Spleen (tissue), 11 donors: ENCODE results near the gene ADAMTS18. TPM values are rescaled to one million over a fixed set of nuclear protein-coding genes. Genes with fewer than 3 reads are reported as not detected.

Experiments
- DNase-seq: peaks from one replicate; pipeline ENCODE4 v3.0.0-alpha.2; 2020
- H3K27ac ChIP-seq, 8 donors: fragments of 200-600 bp; sonication (generic) in 7 of 8; 1 replicate in 4 of 8; 2 replicates in 4 of 8; pipeline versions ENCODE4 v1.5.0 to v1.8.0; 2016 to 2021; ENCODE audit warnings: inconsistent platforms in 4 of 8, mild to moderate bottlenecking in 4 of 8, moderate library complexity in 1 of 8
- H3K27me3 ChIP-seq, 7 donors: fragments of 200-600 bp; sonication (generic) in 6 of 7; replicated peaks in 1 of 7; 1 replicate in 4 of 7; 2 replicates in 3 of 7; pipeline versions ENCODE4 v1.5.0 to v1.8.0; 2016 to 2021; ENCODE audit warnings: inconsistent platforms in 3 of 7, mild to moderate bottlenecking in 1 of 7
- H3K36me3 ChIP-seq, 6 donors: fragments of 200-600 bp; sonication (generic) in 5 of 6; 1 replicate in 4 of 6; 2 replicates in 2 of 6; pipeline versions ENCODE4 v1.5.0 to v1.8.0; 2016 to 2021; ENCODE audit warnings: inconsistent platforms in 2 of 6
- H3K4me1 ChIP-seq, 6 donors: fragments of 200-600 bp; sonication (generic) in 5 of 6; 1 replicate in 3 of 6; 2 replicates in 3 of 6; pipeline versions ENCODE4 v1.5.0 to v1.8.0; 2016 to 2021; ENCODE audit warnings: inconsistent platforms in 3 of 6
- H3K4me3 ChIP-seq, 8 donors: fragments of 200-600 bp; sonication (generic) in 7 of 8; 1 replicate in 4 of 8; 2 replicates in 4 of 8; pipeline versions ENCODE4 v1.5.0 to v1.8.0; 2016 to 2021; ENCODE audit warnings: inconsistent platforms in 4 of 8, mild to moderate bottlenecking in 4 of 8, moderate library complexity in 2 of 8
- H3K9me3 ChIP-seq, 8 donors: fragments of 200-600 bp; sonication (generic) in 7 of 8; 1 replicate in 4 of 8; 2 replicates in 4 of 8; pipeline versions ENCODE4 v1.5.0 to v1.8.0; 2016 to 2021; ENCODE audit warnings: inconsistent platforms in 4 of 8
- CTCF ChIP-seq, 11 experiments: fragments of 200-600 bp in 7 of 11; fragments of 450-650 bp in 4 of 11; sonication (generic) in 4 of 11; IDR thresholded peaks in 8 of 11; conservative IDR thresholded peaks in 3 of 11; 1 replicate in 7 of 11; 2 replicates in 4 of 11; pipeline versions ENCODE4 v1.4.0 to v1.8.0; 2016 to 2021; ENCODE audit warnings: antibody characterized with exemption in 11 of 11, inconsistent platforms in 4 of 11, mild to moderate bottlenecking in 1 of 11
- POLR2A ChIP-seq, 3 donors: fragments of 450-650 bp; IDR thresholded peaks; one replicate each; pipeline ENCODE4 v1.5.1; 2017; ENCODE audit warnings: antibody characterized with exemption in 3 of 3, mild to moderate bottlenecking in 1 of 3
- POLR2AphosphoS5 ChIP-seq, 3 donors: sonication (generic); formaldehyde crosslinking; IDR thresholded peaks; one replicate each; pipeline ENCODE4 v1.5.1; 2017; ENCODE audit warnings: antibody characterized with exemption in 3 of 3
- WGBS, 5 donors: extraction: QIAGEN DNeasy Blood & Tissue Kit in 3 of 5; methylation state at CpG; one replicate each; pipeline versions ENCODE4 v1.1.5 to v1.1.7; 2013 to 2018; 5-methylcytosine and 5-hydroxymethylcytosine counted together
- intact Hi-C: fragments of 100-400 bp; cut with DNase I; formaldehyde crosslinking; loops from one replicate; pipeline ENCODE4 v1.15.0; 2023; ENCODE audit warnings: low total_unique reads
- polyA plus RNA-seq, 3 donors: library from polyadenylated mRNA; stranded (reverse); fragments of 200-250 nt; gene quantifications; one replicate each; pipeline ENCODE4 v1.2.1, GENCODE V29; 2013
- total RNA-seq, 7 donors: library from RNA; depleted of rRNA in 3 of 7; stranded (reverse); fragments of >200 nt in 3 of 7; fragmentation: NEBNext Ultra II Directional in 4 of 7; extraction: Animal tissue kit (Norgen Biotek cat#: 25700) in 4 of 7; gene quantifications; one replicate each; pipeline versions ENCODE4 v1.1.0 to v1.2.1, GENCODE V29; 2016 to 2021
- donor health status: healthy with polysubstance abuse.
- donor health status: DM: no; HTN: no; CAD: no; lungs with moderate emphysema.
- donor health status: DM: no; HTN: no; CAD: no.
- donor health status: Bipolar disorder and iron deficiency.
- donor health status: healthy.
- donor health status: DM: no; HTN: no; CAD: no.
- donor health status: DM: yes; HTN: yes; CAD: no.

Gene ADAMTS18
- total and polyA plus RNA-seq, 10 donors, result not detected

- intact Hi-C loops, result no loop called here
- no peak for DNase-seq
- Histone ChIP-seq H3K27me3 (peaks cover 0 to 15% (median 0%) of the 10 kb centered on the region in 7 donors), H3K4me3 (no peak overlapping the region), H3K27ac (no peak overlapping the region), H3K4me1 (no peaks in the 10 kb centered on the region), H3K9me3 (no peaks in the 10 kb centered on the region), H3K36me3 (no peaks in the 10 kb centered on the region)
- 66 to 87% (median 77%) methylated on average over 3 of the region's 3 CpGs for WGBS, 5 donors
- TF ChIP-seq POLR2AphosphoS5 (IDR thresholded peaks at IDR 0.05) (no peak), POLR2A (IDR thresholded peaks at IDR 0.05) (no peak), CTCF (IDR thresholded peaks at IDR 0.05 in 8 of 11, conservative IDR thresholded peaks at IDR 0.05 in 3 of 11) (no peak)
Measured at GRCh38 chr16:77396461-77396860, 38.4 kb downstream of the ADAMTS18 start.

- no peak for DNase-seq
- no peak overlapping the region for H3K4me3 ChIP-seq
- no peak overlapping the region for H3K27ac ChIP-seq
- H3K27me3 ChIP-seq, result peaks cover 0 to 15% (median 0%) of the 10 kb centered on the region in 7 donors
- intact Hi-C loops, result no loop called here
- H3K4me1 ChIP-seq, result no peaks in the 10 kb centered on the region
- WGBS, 5 donors, result 86 to 95% (median 90%) methylated on average over 2 of the region's 2 CpGs
- TF ChIP-seq CTCF (IDR thresholded peaks at IDR 0.05 in 8 of 11, conservative IDR thresholded peaks at IDR 0.05 in 3 of 11) (no peak), POLR2AphosphoS5 (IDR thresholded peaks at IDR 0.05) (no peak), POLR2A (IDR thresholded peaks at IDR 0.05) (no peak)
- H3K9me3 ChIP-seq, result no peaks in the 10 kb centered on the region
- H3K36me3 ChIP-seq, result no peaks in the 10 kb centered on the region
Measured at GRCh38 chr16:77394699-77395098, 40.1 kb downstream of the ADAMTS18 start.

GRCh38 chr16:77393955-77394354 lies 40.9 kb downstream of the ADAMTS18 start:
- TF ChIP-seq POLR2A (IDR thresholded peaks at IDR 0.05), result no peak
- TF ChIP-seq CTCF (IDR thresholded peaks at IDR 0.05 in 8 of 11, conservative IDR thresholded peaks at IDR 0.05 in 3 of 11), result no peak
- TF ChIP-seq POLR2AphosphoS5 (IDR thresholded peaks at IDR 0.05), result no peak

GRCh38 chr16:77387815-77388209 lies 47.0 kb downstream of the ADAMTS18 start:
- intact Hi-C loops, result no loop called here
- Histone ChIP-seq H3K9me3 (no peaks in the 10 kb centered on the region), H3K27ac (no peak overlapping the region), H3K27me3 (peaks cover 0 to 5% (median 0%) of the 10 kb centered on the region in 7 donors), H3K36me3 (no peaks in the 10 kb centered on the region), H3K4me3 (no peak overlapping the region), H3K4me1 (no peaks in the 10 kb centered on the region)
- no peak for TF ChIP-seq POLR2A (IDR thresholded peaks at IDR 0.05)
- no peak for TF ChIP-seq CTCF (IDR thresholded peaks at IDR 0.05 in 8 of 11, conservative IDR thresholded peaks at IDR 0.05 in 3 of 11)
- no peak for TF ChIP-seq POLR2AphosphoS5 (IDR thresholded peaks at IDR 0.05)
- no peak for DNase-seq
- WGBS, 5 donors, result 70 to 86% (median 82%) methylated on average over 3 of the region's 3 CpGs

More at GRCh38 chr16:77393955-77394354, 40.9 kb downstream of the ADAMTS18 start:
- DNase-seq, result no peak
- Histone ChIP-seq H3K4me3 (no peak overlapping the region), H3K27me3 (peaks cover 0 to 10% (median 0%) of the 10 kb centered on the region in 7 donors), H3K36me3 (no peaks in the 10 kb centered on the region), H3K27ac (no peak overlapping the region), H3K4me1 (no peaks in the 10 kb centered on the region), H3K9me3 (no peaks in the 10 kb centered on the region)
- WGBS, 5 donors, result 62 to 91% (median 71%) methylated on average over 1 of the region's 1 CpG
- intact Hi-C loops, result no loop called here
